Hematopoietic multipotent progenitor cell (in vitro differentiated cells): ENCODE measurements around the gene PNPLA8. TPM values are rescaled to one million over a fixed set of nuclear protein-coding genes. Genes with fewer than 3 reads are reported as not detected.
"Not testable (repeated sequence)": the region's sequence is repeated elsewhere in the genome, so short reads cannot be mapped to it uniquely, and the experiment has no call there.

ENCODE experiments used
- DNase-seq, 3 donors: peaks; one replicate each; pipeline ENCODE4 v3.0.0-alpha.2; 2011 to 2015; ENCODE audit warnings: low read depth in 2 of 3, low spot score in 2 of 3
- total RNA-seq: library from RNA; depleted of rRNA; stranded (reverse); fragments of >200 nt; gene quantifications from one replicate; pipeline ENCODE4 v1.2.3, GENCODE V29; 2012

Gene PNPLA8
- total RNA-seq, 1 donor, result 9.7 TPM

DNA sequence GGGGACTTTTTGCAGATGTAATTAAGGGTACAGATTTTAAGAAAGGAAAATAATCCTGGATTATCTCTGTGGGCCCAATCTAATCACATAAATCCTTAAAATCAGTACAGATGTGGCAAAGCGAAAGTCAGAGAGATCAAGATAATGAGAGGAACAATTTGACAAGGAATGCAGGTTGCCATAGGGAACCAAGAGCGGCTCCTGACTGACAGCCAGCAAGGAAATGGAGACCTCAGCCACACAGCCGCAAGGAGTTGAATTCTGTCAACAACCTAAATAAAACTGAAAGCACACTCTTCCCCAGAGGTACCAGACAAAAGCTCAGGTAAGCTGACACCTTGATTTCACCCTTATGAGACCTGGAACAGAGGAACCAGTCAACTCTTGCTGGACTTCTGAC is 3.4 kb upstream of the PNPLA8 start:
- no peak for DNase-seq

DNA sequence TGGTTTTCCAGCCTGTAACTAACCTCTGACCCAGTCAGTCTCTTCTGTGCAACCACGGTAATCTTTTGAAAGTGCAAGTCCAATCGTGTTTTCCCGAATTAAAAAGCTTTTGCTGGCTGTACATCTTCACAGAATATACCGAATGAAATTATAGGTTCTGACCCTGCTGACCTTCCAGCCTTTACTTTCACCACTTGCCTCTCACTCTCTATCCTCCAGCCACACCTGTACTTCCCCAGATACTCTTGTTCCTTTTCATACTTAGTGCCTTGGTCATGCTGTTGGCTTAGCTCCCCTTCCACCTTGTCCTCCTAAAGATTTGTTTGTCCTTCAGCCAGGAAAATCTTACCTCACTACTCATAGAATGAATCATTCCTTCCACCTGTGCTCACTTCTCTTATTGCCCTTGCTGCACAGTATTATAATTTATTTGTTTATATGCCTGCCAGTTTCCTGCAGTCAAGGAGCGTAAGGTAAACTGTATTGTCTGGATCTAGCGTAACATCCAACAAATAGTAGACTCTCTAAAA is 2.3 kb upstream of the PNPLA8 start:
- no peak for DNase-seq

DNA sequence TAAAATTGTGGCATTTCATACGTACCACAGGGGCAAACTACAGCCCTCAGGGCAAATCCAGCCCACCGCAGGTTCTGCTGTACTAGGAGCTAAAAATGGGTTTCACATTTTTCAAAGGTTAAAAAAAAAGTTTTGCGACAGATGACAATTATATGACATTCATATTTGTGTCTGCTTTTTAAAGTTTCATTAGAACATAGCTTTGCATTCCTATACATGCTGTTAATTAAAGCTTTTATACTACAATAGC is 758 bp upstream of the PNPLA8 start:
- no peak for DNase-seq

DNA sequence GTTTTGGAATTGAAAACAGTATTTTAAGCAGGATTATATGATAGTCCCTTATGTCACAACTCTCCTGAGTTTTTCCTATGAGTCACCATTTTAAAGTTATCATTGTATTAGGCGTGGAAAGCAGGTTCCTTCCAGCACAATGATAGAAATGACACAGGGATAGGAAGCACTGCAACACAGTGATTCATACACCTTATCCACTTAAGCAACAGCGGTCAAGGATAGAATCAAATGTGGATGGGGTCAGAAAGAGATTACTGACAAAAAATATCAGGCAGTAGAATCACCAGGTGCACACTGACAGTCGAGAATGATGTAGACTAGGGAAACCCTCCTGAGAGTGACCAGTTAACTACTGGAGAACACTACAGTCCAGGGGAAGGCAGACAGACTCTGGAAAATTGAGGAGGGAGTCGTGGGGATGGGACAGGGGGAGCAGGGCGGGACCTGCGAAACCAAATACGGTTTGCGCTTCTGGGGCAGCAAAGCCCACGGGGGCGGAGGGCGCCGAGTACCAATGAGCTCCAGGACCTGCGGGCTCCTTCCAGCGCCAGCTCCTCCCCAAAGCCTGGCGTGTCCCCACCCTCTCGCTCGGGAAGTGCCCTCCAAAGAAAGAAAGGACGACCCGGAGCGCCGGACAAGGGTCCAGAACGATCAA is 479 bp downstream of the PNPLA8 start:
- peak in 2 of 3 donors; percentile 15 to 30 for DNase-seq

DNA sequence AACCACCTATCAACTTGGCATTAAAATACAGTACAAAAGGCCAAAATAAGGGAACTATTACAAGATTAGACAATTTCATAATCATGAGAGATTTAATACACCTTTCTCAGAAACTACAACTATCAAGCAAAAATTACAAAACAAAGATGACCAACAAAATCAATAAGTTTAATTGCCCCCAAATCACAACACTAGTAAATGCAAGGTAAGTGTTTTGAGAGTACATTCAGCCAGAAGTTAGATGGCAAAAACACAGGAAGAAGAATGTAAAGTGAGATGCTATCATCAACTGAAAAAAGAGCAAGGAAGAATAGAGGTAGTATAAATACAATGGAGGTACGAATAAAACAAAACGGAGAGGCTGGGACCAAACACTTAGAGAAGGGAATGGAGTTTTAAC is 3.2 kb downstream of the PNPLA8 start:
- no peak for DNase-seq

DNA sequence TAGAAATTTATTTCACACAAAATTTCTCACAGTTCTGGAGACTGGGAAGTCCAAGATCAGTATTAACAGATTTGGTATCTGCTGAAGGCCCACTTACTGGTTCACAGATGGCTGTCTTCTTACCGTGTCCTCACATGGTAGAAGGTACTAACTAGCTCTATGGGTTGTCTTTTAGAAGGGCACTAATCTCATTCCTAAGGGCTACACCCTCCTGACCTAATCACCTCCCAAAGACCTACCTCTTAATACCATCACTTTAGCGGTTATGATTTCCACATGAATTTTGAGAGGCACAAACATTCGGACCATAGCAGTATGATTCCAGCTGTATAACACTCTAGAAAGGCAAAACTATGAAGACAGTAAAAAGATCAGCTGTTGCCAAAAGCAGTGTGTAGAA is 8.0 kb downstream of the PNPLA8 start:
- no peak for DNase-seq

DNA sequence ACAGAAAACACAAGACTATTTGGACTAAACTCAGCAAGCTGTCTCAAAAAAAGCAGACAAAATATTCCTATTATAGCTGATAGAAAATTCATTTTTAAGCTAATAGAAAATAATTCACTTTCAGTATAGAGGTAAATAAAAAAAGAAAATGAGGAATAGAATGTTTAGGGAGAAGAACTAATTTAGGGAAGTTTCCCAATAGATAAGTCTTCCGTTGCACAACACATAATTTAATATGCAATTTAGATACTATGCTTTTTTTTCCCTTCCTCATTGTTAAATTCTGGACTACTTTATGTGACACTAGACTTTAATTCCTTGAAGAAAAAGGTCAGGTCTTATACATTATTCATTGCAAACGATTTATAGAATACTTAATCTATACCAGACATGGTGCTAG is 10.3 kb downstream of the PNPLA8 start:
- no peak for DNase-seq

DNA sequence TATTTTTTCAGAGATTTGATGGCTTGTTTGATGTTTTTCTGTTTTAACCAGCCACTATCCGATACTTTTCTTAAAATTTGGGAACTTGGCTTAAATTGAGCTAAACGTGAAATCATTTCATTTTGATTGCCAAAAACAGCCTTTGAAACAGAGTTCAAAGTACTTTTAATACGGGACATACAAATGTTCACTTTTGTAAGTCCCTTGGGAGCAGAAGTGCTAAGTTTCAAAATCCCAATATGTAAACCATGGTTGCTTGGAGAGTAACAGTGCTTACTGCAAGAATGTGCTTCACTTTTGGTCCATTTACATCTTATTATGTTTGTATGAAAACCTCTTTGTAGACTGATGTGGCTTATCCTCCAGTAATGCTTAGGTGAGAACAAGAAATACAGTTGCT is 10.9 kb downstream of the PNPLA8 start:
- DNase-seq, result no peak

DNA sequence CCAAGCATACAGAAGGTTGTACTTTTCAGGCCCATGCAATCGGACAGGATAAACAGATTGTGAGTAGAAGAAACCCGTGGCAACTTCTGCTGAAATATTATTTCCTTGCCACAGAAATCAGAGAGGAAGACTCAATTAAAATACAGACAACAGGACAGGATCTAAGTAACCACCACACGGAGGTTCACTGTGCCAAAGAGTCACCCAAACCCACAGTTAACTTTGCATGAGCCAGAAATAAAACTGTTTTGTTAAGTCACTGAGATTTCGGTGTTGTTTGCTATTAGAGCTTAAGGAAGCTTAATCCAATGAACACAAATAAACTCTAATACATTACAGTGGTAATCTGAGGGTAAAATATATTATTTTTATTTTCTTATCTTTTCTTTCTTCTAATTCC is 14.0 kb downstream of the PNPLA8 start:
- no peak for DNase-seq

DNA sequence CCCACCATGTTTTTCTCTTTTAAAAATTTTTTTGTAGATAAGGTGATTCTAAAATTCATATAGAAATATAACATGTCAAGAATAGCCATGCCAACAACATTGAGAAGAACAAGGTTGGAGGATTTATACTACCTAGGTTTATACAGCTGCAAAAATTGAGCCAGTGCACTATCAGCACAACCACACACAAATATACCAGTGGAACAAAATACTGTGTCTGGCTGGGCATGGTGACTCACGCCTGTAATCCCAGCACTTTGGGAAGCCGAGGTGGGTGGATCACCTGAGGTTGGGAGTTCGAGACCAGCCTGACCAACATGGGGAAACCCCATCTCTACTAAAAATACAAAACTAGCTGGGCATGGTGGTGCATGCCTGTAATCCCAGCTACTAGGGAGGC is 21.4 kb downstream of the PNPLA8 start:
- not testable (repeated sequence) for DNase-seq

DNA sequence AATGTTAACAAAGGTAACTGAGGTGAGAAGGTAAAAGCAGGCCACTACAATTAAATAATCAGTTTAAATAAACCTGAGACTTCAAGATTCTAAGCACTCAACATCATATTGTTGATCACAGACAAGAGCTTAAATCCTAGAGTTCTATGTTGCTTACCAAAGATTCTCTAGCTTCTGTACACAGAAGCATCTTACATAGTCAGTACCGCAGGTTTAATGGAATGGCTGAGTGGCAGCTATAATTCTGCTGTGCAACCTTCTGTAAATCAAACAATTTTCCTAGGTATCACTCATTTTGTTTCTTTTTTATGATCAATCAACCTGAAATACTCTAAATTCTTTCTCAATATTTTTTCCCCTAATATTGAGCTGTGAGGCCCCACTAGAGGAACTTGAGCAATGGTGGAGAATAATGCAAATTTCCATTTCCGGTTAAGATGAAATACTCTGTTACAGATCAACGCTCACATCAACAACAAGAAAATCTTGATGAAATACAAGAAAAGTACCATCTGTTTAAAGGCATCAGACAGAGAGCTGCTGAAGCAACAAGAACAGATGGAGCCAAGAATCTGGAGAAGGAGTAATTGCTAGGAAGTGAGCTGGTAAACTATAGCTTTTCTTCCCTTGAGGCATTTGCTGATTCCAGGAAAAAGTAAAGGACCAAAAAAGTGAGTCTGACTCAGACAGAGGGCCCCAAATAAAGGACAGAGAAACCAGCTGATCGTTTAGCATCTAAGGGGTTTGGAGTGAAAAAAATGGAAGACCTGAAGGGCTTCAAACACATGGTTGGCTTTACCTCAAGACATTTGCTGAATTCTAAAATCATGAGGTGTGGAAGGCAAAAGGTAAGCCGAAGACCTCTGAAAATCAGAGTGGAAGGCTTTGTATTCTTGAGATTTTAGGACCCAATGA is 22.6 kb downstream of the PNPLA8 start:
- DNase-seq, result no peak

DNA sequence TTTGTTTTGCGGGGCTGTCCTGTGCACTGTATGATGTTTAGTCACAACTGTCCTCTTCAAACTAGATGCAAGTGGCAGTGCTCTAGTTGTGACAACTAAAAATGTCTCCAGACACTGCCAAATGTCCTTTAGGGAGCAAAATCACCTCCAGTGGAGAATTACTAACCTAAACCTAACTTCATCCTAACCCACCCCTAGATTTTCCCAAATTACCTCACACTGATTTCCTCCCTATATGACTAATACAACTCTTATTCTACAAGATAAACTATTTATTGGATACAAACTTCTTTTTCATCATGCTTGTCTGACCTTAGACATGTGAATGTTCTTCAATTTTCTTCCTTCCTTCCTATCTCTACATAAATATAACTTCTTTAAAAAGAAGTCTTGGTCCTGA is 26.4 kb downstream of the PNPLA8 start:
- DNase-seq, result no peak

DNA sequence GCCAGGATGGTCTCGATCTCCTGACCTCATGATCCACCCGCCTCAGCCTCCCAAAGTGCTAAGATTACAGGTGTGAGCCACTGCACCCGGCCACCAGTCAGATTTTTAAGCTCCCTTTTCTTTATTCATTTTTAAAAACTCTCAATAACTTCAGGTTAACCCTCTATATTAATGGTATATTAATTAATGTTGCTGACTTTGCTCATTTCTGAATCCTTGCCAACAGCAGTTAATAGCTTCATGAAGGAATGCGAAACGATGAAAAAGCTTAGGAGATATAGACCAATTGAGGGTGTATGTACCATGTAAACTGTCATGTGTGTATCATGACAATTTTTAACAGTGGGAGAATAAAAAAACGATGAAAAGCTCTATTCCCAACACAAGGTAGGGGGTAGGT is 27.5 kb downstream of the PNPLA8 start:
- DNase-seq, result no peak

DNA sequence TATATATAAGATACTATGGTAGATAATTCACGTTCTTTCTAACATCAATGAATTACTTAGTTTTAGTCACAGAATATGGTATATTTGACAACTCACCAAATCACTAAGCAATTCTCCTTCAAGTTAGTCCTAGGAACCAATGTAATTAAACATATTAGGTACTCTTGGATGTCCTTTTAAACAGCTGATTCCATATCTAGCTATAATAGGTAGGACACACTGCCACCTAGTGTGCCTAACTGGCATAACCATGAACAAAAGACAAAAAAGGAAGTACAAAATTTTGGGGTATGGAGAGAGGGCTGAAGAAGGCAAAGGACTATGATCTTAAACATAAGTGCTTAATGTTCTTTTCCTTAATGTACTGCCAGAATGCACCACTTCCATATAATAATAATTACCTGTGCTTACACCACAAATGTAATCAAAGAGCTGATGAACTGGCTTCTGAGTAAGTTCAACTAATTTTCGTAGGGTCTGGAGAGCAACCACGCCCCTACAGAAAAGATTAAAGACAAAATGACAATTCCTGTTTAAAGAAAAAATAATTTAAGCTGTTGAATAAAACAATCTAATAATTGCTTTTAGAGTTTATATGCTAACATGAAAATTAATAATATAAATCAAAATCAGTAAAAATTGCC is 28.7 kb downstream of the PNPLA8 start:
- DNase-seq, result peak; percentile 23 to 75 (median 57)

DNA sequence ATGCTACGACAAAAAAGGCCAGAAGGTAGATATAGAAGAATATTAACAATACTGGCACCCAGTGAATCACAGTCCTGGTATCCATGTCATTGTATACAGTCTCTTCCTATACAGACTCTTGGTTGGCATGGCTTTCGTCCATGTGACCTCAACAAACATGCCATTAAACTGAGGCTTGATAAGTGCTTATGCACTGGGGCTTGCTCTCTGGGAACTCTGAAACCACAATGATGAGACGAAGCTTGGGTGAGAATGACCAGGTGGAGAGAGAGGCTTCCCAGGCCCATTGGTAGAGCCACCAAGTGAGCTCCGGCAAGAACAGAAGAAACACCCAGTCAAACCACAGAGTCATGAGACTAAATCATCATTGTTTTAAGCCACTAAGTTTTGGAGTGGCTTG is 33.2 kb downstream of the PNPLA8 start:
- DNase-seq, result no peak

DNA sequence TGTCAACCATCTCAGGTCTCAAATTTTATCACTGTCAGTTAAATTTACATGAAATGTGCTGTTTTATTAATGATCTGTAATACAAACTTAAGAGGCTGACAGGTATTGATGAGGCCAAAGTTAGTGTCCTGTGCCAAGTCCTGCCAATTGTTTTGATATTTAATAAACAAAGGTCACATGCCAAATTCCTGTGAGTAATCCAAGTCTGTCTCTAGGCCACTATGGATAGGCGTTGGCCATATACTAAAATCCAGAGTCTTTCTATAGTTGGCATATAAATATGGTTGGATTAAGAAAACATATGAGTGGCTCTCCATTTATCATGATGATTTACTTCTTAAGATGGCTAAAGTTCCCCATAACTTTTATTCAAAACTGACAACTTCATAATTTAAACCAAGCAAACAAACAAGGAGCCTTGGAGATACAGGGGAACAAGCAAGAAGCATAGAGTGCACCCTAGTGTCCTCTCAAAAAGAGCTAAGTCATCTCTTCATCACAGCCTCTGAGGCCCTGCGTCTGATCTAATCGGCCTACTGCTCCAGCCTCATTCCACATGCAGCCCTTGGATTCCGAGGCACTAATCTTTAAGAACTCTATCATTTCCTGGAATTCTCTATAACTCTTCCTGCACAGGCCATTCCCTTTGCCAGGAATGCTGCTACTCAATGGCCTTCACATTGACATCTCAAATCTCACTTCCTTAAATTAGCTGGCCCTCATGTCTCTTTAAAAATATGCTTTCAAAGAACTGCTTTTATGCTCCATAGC is 37.0 kb downstream of the PNPLA8 start:
- no peak for DNase-seq

DNA sequence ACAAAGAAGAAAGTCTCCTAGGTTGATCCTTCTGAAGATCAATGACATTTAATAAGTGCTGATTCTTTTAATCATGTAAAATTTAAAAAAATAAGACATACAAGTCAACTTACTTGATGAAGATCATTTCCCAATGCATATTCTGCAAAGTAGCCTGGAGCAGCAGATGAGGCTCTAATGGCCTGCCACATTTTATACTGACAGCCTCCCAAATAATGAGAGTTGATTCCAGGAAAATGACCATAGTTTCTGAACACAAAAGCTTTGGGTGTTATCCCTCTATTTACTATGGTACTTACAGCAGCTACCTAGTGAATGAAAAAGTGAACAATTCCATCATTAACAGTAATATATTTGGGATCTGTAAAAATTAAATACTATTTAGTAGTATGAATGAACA is 38.3 kb downstream of the PNPLA8 start:
- DNase-seq, result no peak

DNA sequence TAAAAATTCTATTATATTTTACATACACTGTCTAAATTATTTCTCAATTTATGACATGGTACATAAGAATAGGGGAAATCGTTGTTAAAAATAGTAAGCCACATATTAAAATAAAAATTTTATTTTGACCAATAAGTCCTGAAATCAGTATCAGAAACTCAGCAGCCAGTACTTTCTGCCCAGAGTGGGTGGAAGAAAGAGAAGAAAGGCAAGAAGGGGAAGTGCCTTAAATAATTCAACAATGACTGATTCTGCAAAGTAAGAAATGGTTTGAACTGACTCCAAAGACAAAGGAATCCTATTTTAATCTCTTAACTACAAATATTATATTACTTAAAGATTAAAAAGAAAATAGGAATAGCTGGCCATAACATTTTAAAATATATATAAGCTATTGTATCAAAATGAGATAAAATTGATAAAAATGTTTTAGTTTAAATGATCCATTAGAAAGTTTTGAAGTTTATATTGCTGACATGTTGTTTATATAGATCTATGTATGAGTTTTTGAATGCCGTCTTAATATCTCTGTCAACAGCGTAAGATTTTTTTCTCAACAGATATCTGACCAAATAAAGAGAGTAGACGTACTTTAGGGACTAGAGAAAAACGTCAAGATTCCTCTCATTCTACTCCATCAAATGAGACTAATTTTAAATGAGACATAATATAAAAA is 39.5 kb downstream of the PNPLA8 start:
- no peak for DNase-seq

DNA sequence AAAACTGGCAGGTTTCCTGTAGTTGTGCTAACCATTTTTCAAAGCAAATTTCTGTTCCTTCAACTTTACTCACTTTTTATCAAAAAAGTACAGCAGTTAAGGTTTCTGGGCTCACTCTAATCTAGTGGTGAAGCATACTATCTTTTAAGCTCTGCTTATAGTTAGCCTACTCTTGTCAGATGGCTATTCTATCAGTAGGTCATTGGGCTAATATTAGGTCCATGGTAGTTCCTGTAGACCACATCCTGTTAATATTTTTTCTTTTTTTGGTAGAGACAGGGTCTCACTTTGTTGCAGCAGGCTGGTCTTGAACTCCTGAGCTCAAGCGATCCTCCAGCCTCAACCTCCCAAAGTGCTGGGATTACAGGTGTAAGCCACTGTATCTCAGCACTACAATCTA is 41.8 kb downstream of the PNPLA8 start:
- no peak for DNase-seq

DNA sequence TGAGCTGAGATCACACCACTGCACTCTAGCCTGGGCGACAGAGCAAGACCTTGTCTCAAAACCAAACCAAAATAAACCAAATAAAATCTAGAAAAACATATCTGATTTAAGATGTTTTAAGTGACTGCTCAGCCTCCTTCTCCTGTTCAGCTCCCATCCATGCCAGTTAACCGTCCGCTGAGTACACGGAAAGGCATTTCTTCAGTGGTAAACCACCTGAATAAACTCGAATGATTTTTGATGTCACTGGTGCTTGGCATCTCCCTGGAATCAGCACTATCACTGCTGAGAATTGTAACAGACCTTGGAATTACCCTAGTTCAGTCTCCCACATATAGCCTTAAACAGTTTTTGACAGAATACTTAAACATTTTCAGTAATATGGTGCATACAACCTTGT is 45.6 kb downstream of the PNPLA8 start:
- DNase-seq, result no peak

DNA sequence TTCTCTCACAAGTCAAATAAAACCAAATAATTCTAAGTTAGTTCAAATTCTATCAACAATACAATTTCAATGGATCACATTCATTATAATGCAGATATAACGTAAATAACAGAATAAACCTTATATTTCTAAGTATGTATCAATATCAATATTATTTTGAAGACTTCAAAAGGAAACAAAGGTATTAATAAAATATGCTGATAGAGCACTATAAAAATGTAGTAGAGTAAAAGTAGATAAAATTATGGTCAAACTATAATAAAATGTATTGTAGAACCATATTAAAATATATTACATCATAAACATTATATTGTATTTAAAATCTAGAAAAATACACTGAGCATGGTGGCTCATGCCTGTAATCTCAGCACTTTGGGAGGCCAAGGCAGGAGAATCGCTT is 46.2 kb downstream of the PNPLA8 start:
- DNase-seq, result no peak
